Measurements from ENCODE around the gene RPS6KL1. TPM values are rescaled to one million over a fixed set of nuclear protein-coding genes. Genes with fewer than 3 reads are reported as not detected.

RPS6KL1 gene
- polyA plus RNA-seq, 2 of the 4 experiments (the other 2 are of a cell fraction), result 0.32 to 0.99 TPM

DNA sequence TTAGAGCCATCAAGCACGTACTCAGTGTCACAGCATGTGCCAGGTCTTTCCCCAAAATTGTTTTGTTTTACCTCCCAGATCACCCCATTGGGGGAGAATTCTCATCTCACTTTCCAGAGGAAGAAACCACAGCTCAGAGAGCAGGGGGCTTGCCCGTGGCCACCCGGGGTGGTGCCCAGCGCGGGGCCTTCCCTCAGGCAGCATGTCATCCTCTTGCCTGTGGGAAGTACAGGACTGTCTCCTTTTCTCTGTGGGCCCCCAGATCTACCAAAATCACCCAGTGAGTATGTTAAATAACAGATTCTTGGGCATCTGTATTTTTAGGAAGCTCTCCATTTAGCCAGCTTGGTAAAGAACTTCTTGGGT lies 5.9 kb downstream of the RPS6KL1 start (continued):
- TF ChIP-seq, protein P1, sequence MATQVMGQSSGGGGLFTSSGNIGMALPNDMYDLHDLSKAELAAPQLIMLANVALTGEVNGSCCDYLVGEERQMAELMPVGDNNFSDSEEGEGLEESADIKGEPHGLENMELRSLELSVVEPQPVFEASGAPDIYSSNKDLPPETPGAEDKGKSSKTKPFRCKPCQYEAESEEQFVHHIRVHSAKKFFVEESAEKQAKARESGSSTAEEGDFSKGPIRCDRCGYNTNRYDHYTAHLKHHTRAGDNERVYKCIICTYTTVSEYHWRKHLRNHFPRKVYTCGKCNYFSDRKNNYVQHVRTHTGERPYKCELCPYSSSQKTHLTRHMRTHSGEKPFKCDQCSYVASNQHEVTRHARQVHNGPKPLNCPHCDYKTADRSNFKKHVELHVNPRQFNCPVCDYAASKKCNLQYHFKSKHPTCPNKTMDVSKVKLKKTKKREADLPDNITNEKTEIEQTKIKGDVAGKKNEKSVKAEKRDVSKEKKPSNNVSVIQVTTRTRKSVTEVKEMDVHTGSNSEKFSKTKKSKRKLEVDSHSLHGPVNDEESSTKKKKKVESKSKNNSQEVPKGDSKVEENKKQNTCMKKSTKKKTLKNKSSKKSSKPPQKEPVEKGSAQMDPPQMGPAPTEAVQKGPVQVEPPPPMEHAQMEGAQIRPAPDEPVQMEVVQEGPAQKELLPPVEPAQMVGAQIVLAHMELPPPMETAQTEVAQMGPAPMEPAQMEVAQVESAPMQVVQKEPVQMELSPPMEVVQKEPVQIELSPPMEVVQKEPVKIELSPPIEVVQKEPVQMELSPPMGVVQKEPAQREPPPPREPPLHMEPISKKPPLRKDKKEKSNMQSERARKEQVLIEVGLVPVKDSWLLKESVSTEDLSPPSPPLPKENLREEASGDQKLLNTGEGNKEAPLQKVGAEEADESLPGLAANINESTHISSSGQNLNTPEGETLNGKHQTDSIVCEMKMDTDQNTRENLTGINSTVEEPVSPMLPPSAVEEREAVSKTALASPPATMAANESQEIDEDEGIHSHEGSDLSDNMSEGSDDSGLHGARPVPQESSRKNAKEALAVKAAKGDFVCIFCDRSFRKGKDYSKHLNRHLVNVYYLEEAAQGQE (IDR thresholded peaks at IDR 0.05), result no peak
- TF ChIP-seq MAZ (IDR thresholded peaks at IDR 0.05; ENCODE audit: borderline replicate concordance, low read depth, low read length) (no peak), HEYL (CRISPR knock-in tag; IDR thresholded peaks at IDR 0.05) (no peak)

DNA sequence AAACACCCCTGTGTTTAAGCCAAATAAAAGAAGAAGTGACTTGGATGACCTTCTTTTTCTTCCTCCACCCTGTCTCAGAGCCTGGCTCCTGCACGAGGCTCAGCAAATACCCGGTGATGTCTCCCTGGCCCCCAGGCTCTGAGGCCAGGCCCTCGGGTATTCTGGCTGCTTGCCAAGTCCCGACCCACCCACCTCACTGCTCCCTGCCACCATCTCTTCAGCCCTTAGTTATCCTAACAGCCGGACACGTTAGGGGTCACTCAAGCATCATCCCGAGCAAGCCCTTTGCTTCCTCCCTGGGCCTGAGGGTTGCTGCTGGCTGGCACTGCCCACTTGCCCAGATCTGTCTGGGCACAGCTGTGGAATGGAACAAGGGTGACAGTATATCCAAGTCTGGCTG lies 7.2 kb downstream of the RPS6KL1 start:
- H3K4me3 ChIP-seq, result no peak overlapping the region
- no peak overlapping the region for H3K4me2 ChIP-seq
- no peak for ATAC-seq
- H3K4me1 ChIP-seq, result peaks cover 9% of the 10 kb centered on the region; the same call in 2 of the 3 replicates
- TF ChIP-seq ZSCAN20 (CRISPR knock-in tag; IDR thresholded peaks at IDR 0.05), result no peak
- no peak for TF ChIP-seq RNF2 (IDR thresholded peaks at IDR 0.05; ENCODE audit: borderline replicate concordance, low read depth)
- TF ChIP-seq MYC (IDR thresholded peaks at IDR 0.05; ENCODE audit: borderline replicate concordance, low read length), result no peak
- no peak for TF ChIP-seq TP53 (CRISPR knock-in tag; IDR thresholded peaks at IDR 0.05)
- no peak for TF ChIP-seq POLR2A (IDR thresholded peaks at IDR 0.05; ENCODE audit: low read length)
- TF ChIP-seq SREBF2 (IDR thresholded peaks at IDR 0.05), result no peak
- TF ChIP-seq, protein P2, sequence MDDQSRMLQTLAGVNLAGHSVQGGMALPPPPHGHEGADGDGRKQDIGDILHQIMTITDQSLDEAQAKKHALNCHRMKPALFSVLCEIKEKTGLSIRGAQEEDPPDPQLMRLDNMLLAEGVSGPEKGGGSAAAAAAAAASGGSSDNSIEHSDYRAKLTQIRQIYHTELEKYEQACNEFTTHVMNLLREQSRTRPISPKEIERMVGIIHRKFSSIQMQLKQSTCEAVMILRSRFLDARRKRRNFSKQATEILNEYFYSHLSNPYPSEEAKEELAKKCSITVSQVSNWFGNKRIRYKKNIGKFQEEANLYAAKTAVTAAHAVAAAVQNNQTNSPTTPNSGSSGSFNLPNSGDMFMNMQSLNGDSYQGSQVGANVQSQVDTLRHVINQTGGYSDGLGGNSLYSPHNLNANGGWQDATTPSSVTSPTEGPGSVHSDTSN (IDR thresholded peaks at IDR 0.05), result no peak
- TF ChIP-seq KDM1A (IDR thresholded peaks at IDR 0.05; ENCODE audit: low read depth), result no peak
- TF ChIP-seq, protein P3, sequence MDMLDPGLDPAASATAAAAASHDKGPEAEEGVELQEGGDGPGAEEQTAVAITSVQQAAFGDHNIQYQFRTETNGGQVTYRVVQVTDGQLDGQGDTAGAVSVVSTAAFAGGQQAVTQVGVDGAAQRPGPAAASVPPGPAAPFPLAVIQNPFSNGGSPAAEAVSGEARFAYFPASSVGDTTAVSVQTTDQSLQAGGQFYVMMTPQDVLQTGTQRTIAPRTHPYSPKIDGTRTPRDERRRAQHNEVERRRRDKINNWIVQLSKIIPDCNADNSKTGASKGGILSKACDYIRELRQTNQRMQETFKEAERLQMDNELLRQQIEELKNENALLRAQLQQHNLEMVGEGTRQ (IDR thresholded peaks at IDR 0.05), result no peak
- TF ChIP-seq GATA3 (IDR thresholded peaks at IDR 0.05; ENCODE audit: borderline replicate concordance), result no peak
- TF ChIP-seq, protein P1 (IDR thresholded peaks at IDR 0.05), result no peak
- TF ChIP-seq, protein P4, sequence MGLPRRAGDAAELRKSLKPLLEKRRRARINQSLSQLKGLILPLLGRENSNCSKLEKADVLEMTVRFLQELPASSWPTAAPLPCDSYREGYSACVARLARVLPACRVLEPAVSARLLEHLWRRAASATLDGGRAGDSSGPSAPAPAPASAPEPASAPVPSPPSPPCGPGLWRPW (IDR thresholded peaks at IDR 0.05), result no peak
- no peak for TF ChIP-seq CEBPB (IDR thresholded peaks at IDR 0.05)
- TF ChIP-seq SMC3 (IDR thresholded peaks at IDR 0.05), result no peak
- TF ChIP-seq KDM5A (IDR thresholded peaks at IDR 0.05), result no peak
- TF ChIP-seq RFX5 (IDR thresholded peaks at IDR 0.05), result no peak
- TF ChIP-seq ZFP36 (IDR thresholded peaks at IDR 0.05; ENCODE audit: borderline replicate concordance, partially characterized antibody), result no peak
- no peak for TF ChIP-seq HOXA7 (CRISPR knock-in tag; IDR thresholded peaks at IDR 0.05)
- TF ChIP-seq, protein P5, sequence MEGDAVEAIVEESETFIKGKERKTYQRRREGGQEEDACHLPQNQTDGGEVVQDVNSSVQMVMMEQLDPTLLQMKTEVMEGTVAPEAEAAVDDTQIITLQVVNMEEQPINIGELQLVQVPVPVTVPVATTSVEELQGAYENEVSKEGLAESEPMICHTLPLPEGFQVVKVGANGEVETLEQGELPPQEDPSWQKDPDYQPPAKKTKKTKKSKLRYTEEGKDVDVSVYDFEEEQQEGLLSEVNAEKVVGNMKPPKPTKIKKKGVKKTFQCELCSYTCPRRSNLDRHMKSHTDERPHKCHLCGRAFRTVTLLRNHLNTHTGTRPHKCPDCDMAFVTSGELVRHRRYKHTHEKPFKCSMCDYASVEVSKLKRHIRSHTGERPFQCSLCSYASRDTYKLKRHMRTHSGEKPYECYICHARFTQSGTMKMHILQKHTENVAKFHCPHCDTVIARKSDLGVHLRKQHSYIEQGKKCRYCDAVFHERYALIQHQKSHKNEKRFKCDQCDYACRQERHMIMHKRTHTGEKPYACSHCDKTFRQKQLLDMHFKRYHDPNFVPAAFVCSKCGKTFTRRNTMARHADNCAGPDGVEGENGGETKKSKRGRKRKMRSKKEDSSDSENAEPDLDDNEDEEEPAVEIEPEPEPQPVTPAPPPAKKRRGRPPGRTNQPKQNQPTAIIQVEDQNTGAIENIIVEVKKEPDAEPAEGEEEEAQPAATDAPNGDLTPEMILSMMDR (IDR thresholded peaks at IDR 0.05), result no peak
- CTCF ChIA-PET, result interaction anchor here (0.6 to 3.6 kb wide), 5 partner anchors 10 to 173 kb away, joined by 3 to 22 read pairs (median 8); no protein-coding TSS in a partner anchor
- H3K9me3 ChIP-seq, result no peaks in the 10 kb centered on the region
- 56% methylated on average over 7 of the region's 7 CpGs for WGBS (ENCODE audit: missing lambda C conversion rate)
- H3K27ac ChIP-seq, result no peak overlapping the region
- FAIRE-seq, result no peak
- POLR2A ChIA-PET, result no interaction called here
- no peak for DNase-seq (ENCODE audit: low read depth in 1 of 2, low spot score in 1 of 2)

Measured in A549 (cell line).